ENCODE data around the gene STK26. TPM values are rescaled to one million over a fixed set of nuclear protein-coding genes. Genes with fewer than 3 reads are reported as not detected.
A peak's percentile ranks its signal among the peaks of the same experiment; 100 is the strongest.

Gene STK26
- total and polyA plus RNA-seq, 12 donors, result 0.72 to 25.7 (median 1.4) TPM

DNA sequence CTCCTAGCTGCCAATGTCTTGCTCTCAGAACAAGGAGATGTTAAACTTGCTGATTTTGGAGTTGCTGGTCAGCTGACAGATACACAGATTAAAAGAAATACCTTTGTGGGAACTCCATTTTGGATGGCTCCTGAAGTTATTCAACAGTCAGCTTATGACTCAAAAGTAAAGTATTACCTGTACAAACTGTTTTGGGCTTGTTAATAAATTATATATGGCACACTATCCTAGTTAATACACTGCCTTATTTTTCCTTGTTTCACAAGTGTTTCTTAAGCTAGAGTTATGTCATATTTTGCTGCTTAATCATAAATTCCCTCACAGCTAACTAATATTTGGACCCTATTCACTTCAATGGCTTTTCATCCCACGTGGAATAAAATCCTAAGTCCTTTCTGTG is 45.3 kb downstream of the STK26 start:
- Histone ChIP-seq H3K36me3 (replicated peaks in 1 of 2) (no peaks in the 10 kb centered on the region), H3K27me3 (peaks cover 6% of the 10 kb centered on the region), H3K4me1 (replicated peaks in 1 of 2) (no peaks in the 10 kb centered on the region), H3K9me3 (replicated peaks in 1 of 3) (no peaks in the 10 kb centered on the region), H3K4me3 (no peak overlapping the region), H3K27ac (no peak overlapping the region)
- WGBS, 4 donors, result 54 to 100% (median 75%) methylated on average over 1 of the region's 1 CpG
- TF ChIP-seq POLR2A (IDR thresholded peaks at IDR 0.05), result no peak
- TF ChIP-seq, protein P1, sequence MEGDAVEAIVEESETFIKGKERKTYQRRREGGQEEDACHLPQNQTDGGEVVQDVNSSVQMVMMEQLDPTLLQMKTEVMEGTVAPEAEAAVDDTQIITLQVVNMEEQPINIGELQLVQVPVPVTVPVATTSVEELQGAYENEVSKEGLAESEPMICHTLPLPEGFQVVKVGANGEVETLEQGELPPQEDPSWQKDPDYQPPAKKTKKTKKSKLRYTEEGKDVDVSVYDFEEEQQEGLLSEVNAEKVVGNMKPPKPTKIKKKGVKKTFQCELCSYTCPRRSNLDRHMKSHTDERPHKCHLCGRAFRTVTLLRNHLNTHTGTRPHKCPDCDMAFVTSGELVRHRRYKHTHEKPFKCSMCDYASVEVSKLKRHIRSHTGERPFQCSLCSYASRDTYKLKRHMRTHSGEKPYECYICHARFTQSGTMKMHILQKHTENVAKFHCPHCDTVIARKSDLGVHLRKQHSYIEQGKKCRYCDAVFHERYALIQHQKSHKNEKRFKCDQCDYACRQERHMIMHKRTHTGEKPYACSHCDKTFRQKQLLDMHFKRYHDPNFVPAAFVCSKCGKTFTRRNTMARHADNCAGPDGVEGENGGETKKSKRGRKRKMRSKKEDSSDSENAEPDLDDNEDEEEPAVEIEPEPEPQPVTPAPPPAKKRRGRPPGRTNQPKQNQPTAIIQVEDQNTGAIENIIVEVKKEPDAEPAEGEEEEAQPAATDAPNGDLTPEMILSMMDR (IDR thresholded peaks at IDR 0.05), result no peak
- intact Hi-C loops (cut with DNase I), result loop anchor here in 1 of 2 donors (10.0 kb wide), 1 partner anchor 224 kb away; no protein-coding TSS in a partner anchor
- no peak for DNase-seq

DNA sequence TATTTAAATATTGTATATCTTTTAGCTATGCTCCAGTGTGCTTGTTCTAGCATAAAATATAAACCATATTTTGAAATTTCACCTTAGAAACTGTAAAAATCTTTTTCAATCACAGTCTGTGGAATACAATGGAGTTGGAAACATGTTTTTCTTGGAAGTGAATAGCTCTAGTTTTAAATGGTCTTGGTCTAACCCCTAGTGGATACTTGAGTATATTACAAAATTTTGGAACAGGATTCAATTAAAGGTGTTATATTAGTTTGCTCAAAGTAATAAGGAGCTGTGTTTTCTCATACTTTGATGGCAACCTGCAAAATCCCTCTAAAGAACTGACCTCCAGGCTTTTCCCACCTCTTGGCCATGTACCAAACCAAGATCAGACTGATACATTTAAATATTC is 48.2 kb downstream of the STK26 start:
- TF ChIP-seq, protein P1 (IDR thresholded peaks at IDR 0.05), result peak; percentile 12 to 44 (median 32)
- TF ChIP-seq POLR2A (IDR thresholded peaks at IDR 0.05), result no peak
- no peak overlapping the region for H3K4me3 ChIP-seq
- no peaks in the 10 kb centered on the region for H3K36me3 ChIP-seq (replicated peaks in 1 of 2)
- H3K27ac ChIP-seq, result no peak overlapping the region
- DNase-seq, result no peak
- no peaks in the 10 kb centered on the region for H3K9me3 ChIP-seq (replicated peaks in 1 of 3)
- H3K27me3 ChIP-seq, result peaks cover 3% of the 10 kb centered on the region
- no peaks in the 10 kb centered on the region for H3K4me1 ChIP-seq (replicated peaks in 1 of 2)
- intact Hi-C loops (cut with DNase I), result no loop called here

DNA sequence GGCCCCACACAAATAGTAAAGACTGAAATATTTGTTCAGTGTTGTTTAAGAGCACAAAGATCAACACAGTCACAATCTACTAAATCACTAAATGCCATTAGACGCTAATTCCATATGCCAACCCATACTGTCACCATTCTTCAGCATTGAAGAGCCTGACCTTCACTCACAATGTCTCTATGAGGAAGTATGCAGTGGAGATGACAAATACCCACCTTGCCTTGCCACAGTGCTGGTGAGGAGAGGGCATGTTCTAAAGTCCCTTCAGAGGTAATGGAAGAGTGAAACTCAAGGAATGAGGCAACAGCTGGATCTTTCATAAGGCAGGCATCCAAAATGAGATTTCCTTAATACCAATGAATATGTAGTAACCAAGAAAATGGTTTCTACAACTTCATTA is 54.3 kb downstream of the STK26 start:
- intact Hi-C loops (cut with DNase I), result no loop called here

DNA sequence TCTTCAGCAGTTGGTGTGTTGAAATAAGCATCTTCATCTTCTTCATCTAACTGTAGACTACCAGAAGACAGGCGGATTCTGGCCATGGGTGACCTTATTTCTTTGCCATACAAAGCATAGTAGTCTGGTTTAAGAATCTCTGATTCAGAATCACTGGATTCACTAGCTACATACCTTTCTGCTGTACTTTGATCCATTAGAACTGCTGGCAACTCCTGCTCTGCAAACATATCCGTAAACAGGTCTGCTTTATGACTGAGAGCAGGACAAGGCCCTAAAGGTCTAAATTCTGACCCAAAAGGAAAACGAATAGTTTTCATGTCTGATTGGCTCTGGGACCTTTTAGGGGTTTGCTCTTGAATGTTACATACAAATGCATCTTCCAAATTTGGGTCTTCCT is 54.8 kb downstream of the STK26 start:
- Histone ChIP-seq H3K4me3 (no peak overlapping the region), H3K27me3 (peaks cover 11% of the 10 kb centered on the region), H3K36me3 (replicated peaks in 1 of 2) (no peaks in the 10 kb centered on the region), H3K9me3 (replicated peaks in 1 of 3) (no peaks in the 10 kb centered on the region), H3K4me1 (replicated peaks in 1 of 2) (no peaks in the 10 kb centered on the region), H3K27ac (no peak overlapping the region)
- 58 to 96% (median 77%) methylated on average over 3 of the region's 3 CpGs for WGBS, 4 donors
- DNase-seq, result no peak
- no peak for TF ChIP-seq POLR2A (IDR thresholded peaks at IDR 0.05)
- TF ChIP-seq, protein P1 (IDR thresholded peaks at IDR 0.05), result no peak
- intact Hi-C loops (cut with DNase I), result no loop called here

More for the DNA sequence above, 54.3 kb downstream of the STK26 start:
- Histone ChIP-seq H3K4me1 (replicated peaks in 1 of 2) (no peaks in the 10 kb centered on the region), H3K9me3 (replicated peaks in 1 of 3) (no peaks in the 10 kb centered on the region), H3K4me3 (no peak overlapping the region), H3K27ac (no peak overlapping the region), H3K36me3 (replicated peaks in 1 of 2) (no peaks in the 10 kb centered on the region), H3K27me3 (peaks cover 8% of the 10 kb centered on the region)
- WGBS, 4 donors, result 56 to 92% (median 78%) methylated on average over 1 of the region's 1 CpG
- DNase-seq, result no peak
- TF ChIP-seq POLR2A (IDR thresholded peaks at IDR 0.05), result no peak
- TF ChIP-seq, protein P1 (IDR thresholded peaks at IDR 0.05), result no peak

Data from adrenal gland (tissue), 12 donors.